Astrocyte (in vitro differentiated cells and primary cell): ENCODE measurements around the gene CTSW. TPM values are rescaled to one million over a fixed set of nuclear protein-coding genes. Genes with fewer than 3 reads are reported as not detected.

Experiments used
- DNase-seq: peaks from one replicate; pipeline ENCODE4 v3.0.0-alpha.2; 2010; ENCODE audit warnings: low read depth
- FAIRE-seq: peaks from 2 replicates; lab custom pipeline; 2011; peaks lifted over from hg19 to GRCh38; lab: Jason Lieb, UNC
- H2AFZ ChIP-seq: 2 replicates; pipeline ENCODE4 v1.6.0; 2012; ENCODE audit warnings: low read depth, low read length, inconsistent platforms
- H3K27ac ChIP-seq: 2 replicates; pipeline ENCODE4 v1.5.1; 2011; ENCODE audit warnings: low read depth, low read length, inconsistent platforms
- H3K27me3 ChIP-seq: 2 replicates; pipeline ENCODE4 v1.6.0; 2011; ENCODE audit warnings: low read length, inconsistent platforms; ENCODE audit not compliant: insufficient read depth
- H3K36me3 ChIP-seq: 2 replicates; pipeline ENCODE4 v1.5.1; 2011; ENCODE audit warnings: low read length, inconsistent platforms; ENCODE audit not compliant: insufficient read depth
- H3K4me1 ChIP-seq: 2 replicates; pipeline ENCODE4 v1.5.1; 2011; ENCODE audit warnings: low read length, inconsistent platforms; ENCODE audit not compliant: insufficient read depth
- H3K4me2 ChIP-seq: 2 replicates; pipeline ENCODE4 v1.6.0; 2012; ENCODE audit warnings: low read length, inconsistent platforms
- H3K4me3 ChIP-seq: 2 replicates; pipeline ENCODE4 v1.5.1; 2011; ENCODE audit warnings: low read depth, mild to moderate bottlenecking, low read length, inconsistent platforms; ENCODE audit not compliant: insufficient read depth
- H3K79me2 ChIP-seq: 2 replicates; pipeline ENCODE4 v1.6.0; 2012; ENCODE audit warnings: mild to moderate bottlenecking, low read length, inconsistent platforms; ENCODE audit not compliant: insufficient read depth
- H3K9ac ChIP-seq: 2 replicates; pipeline ENCODE4 v1.6.0; 2012; ENCODE audit warnings: mild to moderate bottlenecking, low read length, inconsistent platforms
- H3K9me3 ChIP-seq: 2 replicates; pipeline ENCODE4 v1.5.1; 2012; ENCODE audit warnings: low read depth, mild to moderate bottlenecking, low read length, inconsistent platforms; ENCODE audit not compliant: insufficient read depth
- H4K20me1 ChIP-seq: 2 replicates; pipeline ENCODE4 v1.6.0; 2012; ENCODE audit warnings: low read length, inconsistent platforms; ENCODE audit not compliant: insufficient read depth
- H3K27ac Mint-ChIP-seq: one replicate; pipeline ENCODE4 v1.8.0; 2021; ENCODE audit warnings: mild to moderate bottlenecking, mixed read lengths; ENCODE audit not compliant: unreplicated experiment
- H3K27me3 Mint-ChIP-seq: one replicate; pipeline ENCODE4 v1.8.0; 2021; ENCODE audit warnings: low read depth, mixed read lengths; ENCODE audit not compliant: unreplicated experiment
- H3K36me3 Mint-ChIP-seq: one replicate; pipeline ENCODE4 v1.8.0; 2021; ENCODE audit warnings: low read depth, mixed read lengths; ENCODE audit not compliant: unreplicated experiment
- H3K4me1 Mint-ChIP-seq: one replicate; pipeline ENCODE4 v1.8.0; 2021; ENCODE audit warnings: low read depth, mixed read lengths; ENCODE audit not compliant: unreplicated experiment
- H3K4me3 Mint-ChIP-seq: one replicate; pipeline ENCODE4 v1.8.0; 2021; ENCODE audit warnings: mild to moderate bottlenecking, moderate library complexity, mixed read lengths; ENCODE audit not compliant: unreplicated experiment
- H3K9me3 Mint-ChIP-seq: one replicate; pipeline ENCODE4 v1.8.0; 2021; ENCODE audit warnings: mild to moderate bottlenecking, mixed read lengths; ENCODE audit not compliant: unreplicated experiment
- CTCF ChIP-seq: IDR thresholded peaks from 2 replicates; pipeline ENCODE4 v1.5.1; 2011; ENCODE audit warnings: low read depth, mild to moderate bottlenecking, inconsistent platforms, low read length, moderate library complexity; ENCODE audit not compliant: insufficient read depth
- EZH2 ChIP-seq: IDR thresholded peaks from 2 replicates; pipeline ENCODE4 v1.6.1; 2012; ENCODE audit warnings: mild to moderate bottlenecking, low read length, inconsistent platforms; ENCODE audit not compliant: insufficient read depth
- total RNA-seq: library from RNA; stranded (reverse); gene quantifications from 2 replicates; pipeline ENCODE4 v1.2.1, GENCODE V29; 2021

CTSW gene
- total RNA-seq, 1 donor from 2014 or later = not detected

- Histone ChIP-seq H3K4me1 (peaks cover 38% of the 10 kb centered on the region), H3K4me2 (no peak overlapping the region), H4K20me1 (no peaks in the 10 kb centered on the region), H3K9me3 (no peaks in the 10 kb centered on the region), H3K79me2 (no peaks in the 10 kb centered on the region), H3K9ac (no peak overlapping the region), H2AFZ (no peak overlapping the region), H3K36me3 (no peaks in the 10 kb centered on the region), H3K4me3 (no peak overlapping the region), H3K27ac (no peak overlapping the region), H3K27me3 (no peaks in the 10 kb centered on the region)
- Mint-ChIP-seq H3K4me1 (peaks cover 21% of the 10 kb centered on the region), H3K36me3 (no peaks in the 10 kb centered on the region), H3K4me3 (no peak overlapping the region), H3K27ac (no peak overlapping the region), H3K9me3 (no peaks in the 10 kb centered on the region), H3K27me3 (peaks cover 2% of the 10 kb centered on the region)
- DNase-seq (no peak), FAIRE-seq (no peak)
- TF ChIP-seq EZH2 = no peak
- no peak for TF ChIP-seq CTCF
These were observed 28.2 kb downstream of the CTSW start for GRCh38 chr11:65907878-65908277.

DNA sequence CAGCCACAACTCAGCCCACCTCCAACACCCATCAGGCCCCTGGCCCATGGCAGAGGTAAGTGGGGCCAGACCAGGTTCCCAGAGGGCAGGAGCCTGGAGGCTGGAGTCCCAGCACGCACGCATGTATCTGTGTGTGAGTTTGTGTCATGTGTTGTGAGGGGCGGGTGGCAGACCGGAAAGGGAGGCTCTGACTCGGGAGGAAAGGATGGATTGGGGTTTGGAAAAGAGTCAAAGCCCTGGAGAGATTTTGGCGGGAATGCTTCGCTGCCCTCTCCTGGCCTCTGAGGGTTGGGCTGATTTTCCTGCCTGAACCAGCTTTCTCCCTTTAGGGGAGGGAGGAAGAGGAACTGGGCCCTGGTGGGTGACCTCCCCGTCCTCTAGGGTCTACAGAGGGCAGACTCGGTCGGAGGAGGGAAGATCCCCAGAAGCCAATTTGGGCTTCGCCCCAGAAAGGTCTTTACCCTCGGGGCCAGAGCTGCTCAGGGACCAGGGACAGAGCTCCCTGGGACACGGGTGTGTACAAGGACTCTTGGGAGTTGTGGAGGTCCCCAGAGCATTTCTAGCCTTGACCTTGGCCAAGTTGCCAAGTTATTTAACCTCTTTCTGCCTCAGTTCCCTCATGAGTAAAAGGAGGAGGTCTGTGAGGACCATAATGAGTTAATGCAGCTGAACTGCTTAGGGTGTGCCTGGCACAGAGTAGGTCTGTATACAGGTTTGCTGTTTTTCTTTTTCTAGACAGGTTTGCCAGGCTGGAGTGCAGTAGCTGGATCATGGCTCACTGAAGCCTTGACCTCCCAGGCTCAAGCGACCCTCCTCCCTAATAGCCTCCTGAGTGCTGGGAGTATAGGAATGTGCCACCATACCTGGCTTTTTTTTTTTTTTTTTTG lies 32.3 kb downstream of the CTSW start:
- Histone ChIP-seq H3K4me2 (peak overlapping the region; percentile 43), H3K27me3 (no peaks in the 10 kb centered on the region), H3K9ac (peak overlapping the region; percentile 68), H4K20me1 (no peaks in the 10 kb centered on the region), H3K4me3 (no peak overlapping the region), H3K4me1 (peaks cover 53% of the 10 kb centered on the region), H3K79me2 (peaks cover 18% of the 10 kb centered on the region), H3K27ac (peak overlapping the region; percentile 80), H3K36me3 (no peaks in the 10 kb centered on the region), H2AFZ (no peak overlapping the region), H3K9me3 (no peaks in the 10 kb centered on the region)
- Mint-ChIP-seq H3K36me3 (no peaks in the 10 kb centered on the region), H3K9me3 (no peaks in the 10 kb centered on the region), H3K27ac (peak overlapping the region; percentile 87), H3K4me3 (no peak overlapping the region), H3K4me1 (peaks cover 32% of the 10 kb centered on the region), H3K27me3 (peaks cover 2% of the 10 kb centered on the region)
- TF ChIP-seq EZH2 (no peak), CTCF (no peak)
- DNase-seq = peak; percentile 57
- FAIRE-seq = no peak

GRCh38 chr11:65912845-65913244 lies 33.2 kb downstream of the CTSW start:
- FAIRE-seq = no peak
- H3K9ac ChIP-seq = peak overlapping the region; percentile 68
- H3K27me3 ChIP-seq = no peaks in the 10 kb centered on the region
- peaks cover 5% of the 10 kb centered on the region for H3K36me3 ChIP-seq
- Mint-ChIP-seq H3K9me3 (no peaks in the 10 kb centered on the region), H3K27ac (peak overlapping the region; percentile 53), H3K4me1 (peaks cover 34% of the 10 kb centered on the region), H3K36me3 (no peaks in the 10 kb centered on the region), H3K4me3 (no peak overlapping the region), H3K27me3 (peaks cover 2% of the 10 kb centered on the region)
- H3K9me3 ChIP-seq = no peaks in the 10 kb centered on the region
- H3K79me2 ChIP-seq = peaks cover 28% of the 10 kb centered on the region
- peak overlapping the region; percentile 80 for H3K27ac ChIP-seq
- H4K20me1 ChIP-seq = no peaks in the 10 kb centered on the region
- H3K4me2 ChIP-seq = peak overlapping the region; percentile 21
- no peak for TF ChIP-seq EZH2
- no peak for TF ChIP-seq CTCF
- peaks cover 61% of the 10 kb centered on the region for H3K4me1 ChIP-seq
- DNase-seq = peak; percentile 63
- no peak overlapping the region for H3K4me3 ChIP-seq
- no peak overlapping the region for H2AFZ ChIP-seq
